GM19035 (cell line): Measurements from ENCODE around the gene PER1.
A peak's percentile ranks its signal among the peaks of the same experiment; 100 is the strongest.
"Not testable (repeated sequence)": the region's sequence is repeated elsewhere in the genome, so short reads cannot be mapped to it uniquely, and the experiment has no call there.

Source experiments
- ATAC-seq: cut with Tn5 transposase; IDR thresholded peaks from one replicate; pipeline ENCODE4 v1.9.1; 2021; ENCODE audit not compliant: unreplicated experiment

The PER1 gene

GRCh38 chr17:8122422-8122923 lies 29.7 kb downstream of the PER1 start:
- ATAC-seq: no peak

DNA sequence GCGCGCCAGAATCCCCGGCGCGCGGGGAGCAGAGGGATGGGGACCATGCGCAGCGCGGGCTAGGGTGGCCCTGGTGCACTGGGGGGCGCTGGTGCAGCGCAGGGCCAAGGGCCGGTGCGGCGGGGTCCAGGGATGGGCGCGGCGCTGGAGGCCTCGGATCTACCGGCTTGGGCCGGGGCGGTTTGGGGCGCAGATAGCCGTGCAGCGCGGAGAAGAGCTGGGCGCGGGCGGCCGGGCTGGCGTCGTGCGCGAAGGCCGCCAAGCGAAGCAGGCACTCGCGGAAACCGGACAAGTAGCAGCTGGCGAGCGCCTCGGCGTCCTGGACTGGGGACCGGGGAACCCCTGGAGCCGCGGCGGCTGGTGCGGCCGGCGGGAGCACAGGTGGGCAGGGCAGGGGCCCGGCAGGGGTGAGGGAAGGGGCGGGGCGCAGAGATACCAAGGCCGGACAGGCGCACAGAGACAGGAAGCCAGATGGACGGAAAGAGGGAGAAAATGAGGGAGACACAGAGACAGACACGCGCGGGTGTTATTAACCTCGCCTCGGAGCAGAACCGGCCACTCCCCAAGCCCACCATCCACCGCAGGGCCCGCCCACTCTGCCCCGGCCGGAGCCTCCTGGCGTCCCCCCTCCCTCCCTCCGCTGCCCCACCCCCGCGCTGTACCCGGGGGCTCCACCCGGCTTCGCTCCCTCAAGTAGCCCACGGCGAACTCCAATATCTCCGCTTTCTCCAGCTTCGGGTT lies 30.4 kb downstream of the PER1 start:
- no peak for ATAC-seq

DNA sequence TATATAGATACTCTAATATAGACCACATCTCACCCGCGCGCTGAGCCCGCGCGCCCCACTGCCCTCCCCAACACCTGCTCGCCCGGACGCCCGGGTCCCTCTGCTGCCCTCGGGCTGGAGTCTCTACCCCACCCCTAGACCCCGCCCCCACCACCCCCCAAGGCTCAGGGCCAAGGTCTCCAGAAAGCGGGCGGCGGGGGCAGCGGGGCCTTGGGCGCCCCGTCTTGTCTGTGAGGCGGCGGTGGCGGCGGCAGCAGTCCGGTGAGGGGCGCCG lies 30.9 kb downstream of the PER1 start:
- ATAC-seq: no peak

DNA sequence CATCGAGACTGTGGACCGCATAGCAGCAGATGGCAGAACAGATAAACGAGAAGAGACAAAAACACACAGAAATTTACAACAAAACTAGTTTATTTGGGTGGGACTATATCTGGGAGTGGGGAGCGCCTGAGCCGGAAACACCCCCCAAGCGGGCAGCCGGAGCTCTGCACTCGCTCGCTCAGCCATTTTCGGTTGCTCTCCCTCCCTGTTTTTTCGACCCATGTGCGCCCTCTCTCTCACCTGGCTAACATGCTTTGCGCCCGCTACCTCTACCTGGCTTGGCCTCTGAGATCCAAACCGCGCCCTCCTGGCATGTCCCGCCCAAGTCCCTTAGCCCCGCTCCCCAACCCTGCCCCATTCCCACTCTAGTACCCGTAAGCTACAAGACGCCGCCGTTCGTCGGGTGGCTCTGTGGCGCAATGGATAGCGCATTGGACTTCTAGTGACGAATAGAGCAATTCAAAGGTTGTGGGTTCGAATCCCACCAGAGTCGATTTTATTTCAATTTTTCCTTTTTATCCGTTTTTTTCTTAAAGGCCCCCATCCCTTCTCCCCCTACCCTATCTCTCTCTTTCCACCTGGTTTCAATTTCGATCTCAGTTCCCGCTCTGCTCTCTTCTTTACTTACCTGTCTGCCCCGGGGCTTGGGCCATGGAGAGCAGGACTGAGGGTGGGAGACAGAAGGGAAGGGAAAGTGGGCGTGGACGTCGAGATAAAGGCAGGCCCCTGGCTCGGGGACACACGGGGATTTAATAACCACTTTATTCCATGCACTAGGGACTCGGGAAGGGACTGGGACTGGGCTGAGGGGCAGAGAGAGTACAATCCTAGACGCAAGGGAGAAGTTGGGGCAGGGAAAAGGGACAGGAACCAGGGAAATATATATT lies 31.4 kb downstream of the PER1 start:
- no peak for ATAC-seq

GRCh38 chr17:8119581-8120519 lies 32.4 kb downstream of the PER1 start:
- ATAC-seq: peak; percentile 43

GRCh38 chr17:8118769-8119580 lies 33.2 kb downstream of the PER1 start:
- ATAC-seq: peak; percentile 30

DNA sequence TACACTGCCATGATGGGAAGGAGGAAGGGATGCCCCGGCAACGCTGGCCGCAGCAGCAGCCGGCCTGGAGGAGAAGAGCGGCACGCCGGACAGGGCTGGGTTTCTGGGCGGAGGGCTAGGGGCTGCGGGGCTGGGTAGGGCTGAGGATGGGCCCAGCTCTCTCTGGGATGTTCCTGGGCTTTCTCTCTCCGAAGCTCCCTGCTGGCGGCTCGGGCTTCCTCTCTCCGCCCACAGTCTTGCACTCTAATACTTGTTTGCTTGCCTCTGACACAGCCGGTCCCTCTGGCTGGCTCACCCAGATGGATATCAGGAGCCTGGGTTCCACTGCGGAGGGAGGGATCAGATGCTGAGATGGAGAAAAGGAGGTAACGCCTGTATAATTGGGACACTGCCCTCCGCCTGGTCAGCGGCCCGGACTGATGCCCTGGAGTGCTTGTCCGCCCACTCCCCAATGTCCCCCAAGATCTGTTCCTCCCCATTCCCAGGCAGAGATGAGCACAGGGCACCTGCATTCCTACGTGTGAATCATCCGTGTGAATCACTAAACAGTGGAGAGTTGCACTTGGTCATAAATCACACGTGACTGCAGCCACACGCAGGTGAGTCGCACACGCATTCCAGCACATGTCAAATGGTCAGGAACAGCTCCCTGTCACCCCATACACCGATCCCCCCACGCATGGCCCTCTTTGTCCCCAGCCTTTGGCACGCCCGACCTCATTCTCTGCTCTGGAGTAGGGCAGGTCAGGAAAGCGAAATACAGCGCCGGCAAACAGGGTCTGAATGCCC lies 34.0 kb downstream of the PER1 start, which contains the start of gene ALOXE3:
ALOXE3 (minus strand) TSS at position 535 of the 789 bp plus-strand sequence; CDS start at position 11, 524 bp downstream.
- no peak for ATAC-seq

GRCh38 chr17:8117367-8117979 lies 34.7 kb downstream of the PER1 start:
- no peak for ATAC-seq

GRCh38 chr17:8116776-8117175 lies 35.4 kb downstream of the PER1 start:
- ATAC-seq: no peak

GRCh38 chr17:8110907-8111306 lies 41.3 kb downstream of the PER1 start:
- ATAC-seq: no peak

GRCh38 chr17:8110456-8110804 lies 41.8 kb downstream of the PER1 start:
- no peak for ATAC-seq

- no peak for ATAC-seq
These were observed 42.3 kb downstream of the PER1 start for GRCh38 chr17:8109661-8110455.

DNA sequence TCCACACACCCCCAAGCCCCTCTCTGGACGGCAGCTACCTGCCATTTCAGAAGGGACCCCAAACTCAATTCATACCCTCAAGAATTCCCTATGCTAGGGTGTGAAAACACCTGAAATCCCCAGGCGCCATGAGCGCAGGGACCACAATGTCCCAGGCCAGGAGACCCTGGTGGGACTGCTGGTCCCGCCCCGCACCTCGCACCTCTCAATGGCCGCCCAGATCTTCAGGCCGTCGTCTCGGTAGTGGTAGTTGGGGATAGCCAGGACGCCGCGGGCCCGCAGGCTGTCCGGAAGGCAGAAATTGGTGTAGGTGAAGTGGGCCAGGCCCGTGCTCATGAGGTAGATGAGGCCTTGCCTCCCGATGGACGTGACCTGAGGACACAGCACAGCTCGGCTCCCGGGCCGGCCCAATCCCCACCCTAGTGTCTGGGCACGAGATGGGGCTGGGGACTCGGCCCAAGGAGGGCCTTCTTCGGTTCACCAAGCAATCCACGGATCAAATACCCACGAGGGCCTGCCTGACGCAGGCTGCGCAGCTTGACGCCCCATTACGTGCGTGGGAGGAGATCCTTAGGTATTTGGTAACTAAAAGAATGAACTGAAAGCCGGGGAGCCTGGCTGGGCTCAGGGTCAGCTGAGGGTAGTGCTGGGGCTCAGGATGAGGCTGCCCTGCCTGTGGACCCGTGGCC lies 43.1 kb downstream of the PER1 start:
- no peak for ATAC-seq

- ATAC-seq: not testable (repeated sequence)
These were observed 45.2 kb downstream of the PER1 start for GRCh38 chr17:8106980-8107379.

GRCh38 chr17:8105957-8106398 lies 46.2 kb downstream of the PER1 start:
- no peak for ATAC-seq

- no peak for ATAC-seq
These were observed 47.3 kb downstream of the PER1 start for GRCh38 chr17:8104911-8105310.

- ATAC-seq: no peak
These were observed 48.7 kb downstream of the PER1 start for GRCh38 chr17:8103549-8103948.

DNA sequence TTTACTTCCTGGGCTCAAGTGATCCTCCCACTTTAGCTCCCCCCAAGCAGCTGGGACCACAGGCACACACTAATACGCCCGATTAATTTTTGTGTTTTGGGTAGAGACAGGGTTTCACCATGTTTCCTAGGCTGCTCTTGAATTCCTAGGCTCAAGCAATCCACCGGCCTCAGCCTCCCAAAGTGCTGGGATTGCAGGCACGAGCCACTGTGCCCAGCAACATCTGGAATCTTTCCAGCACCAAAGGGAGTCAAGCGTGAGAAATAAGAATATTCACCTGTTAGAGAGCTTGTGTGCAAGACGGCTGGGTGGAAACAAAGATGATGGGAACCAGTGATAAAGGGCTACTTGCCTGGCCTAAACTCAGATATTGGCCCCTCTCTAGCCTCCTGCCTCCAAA lies 50.5 kb downstream of the PER1 start:
- ATAC-seq: no peak
